Stimulated activated CD8-positive, alpha-beta memory T cell treated with anti-CD3 and anti-CD28 coated beads, Interleukin-15, amount 100 ng/mL, for 24 hours (primary cell): ENCODE measurements around the gene VPS13D.

Experiments used
- DNase-seq: peaks from one replicate; pipeline ENCODE4 v3.0.0-alpha.2; 2020; ENCODE audit warnings: low read depth

VPS13D gene

DNA sequence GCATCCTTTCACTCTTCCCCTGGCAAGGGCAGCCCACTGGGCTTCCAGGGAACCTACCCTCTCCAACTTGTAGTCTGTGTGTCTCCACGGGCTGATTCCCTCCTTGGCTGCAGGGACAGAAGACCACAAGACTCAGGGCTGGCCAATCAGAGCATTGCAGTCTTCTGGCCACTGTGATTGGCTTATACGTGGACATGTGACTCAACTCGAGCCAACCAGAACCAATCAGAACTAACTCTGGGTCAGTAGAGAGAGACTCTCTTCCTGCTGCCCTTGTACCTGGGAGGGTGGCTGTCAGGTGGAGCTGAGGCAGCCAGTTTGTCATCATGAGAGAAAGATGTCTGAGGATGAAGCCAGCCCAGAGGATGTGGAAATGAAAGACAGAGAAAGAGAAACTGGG, 324.1 kb downstream of the VPS13D start:
- no peak for DNase-seq

DNA sequence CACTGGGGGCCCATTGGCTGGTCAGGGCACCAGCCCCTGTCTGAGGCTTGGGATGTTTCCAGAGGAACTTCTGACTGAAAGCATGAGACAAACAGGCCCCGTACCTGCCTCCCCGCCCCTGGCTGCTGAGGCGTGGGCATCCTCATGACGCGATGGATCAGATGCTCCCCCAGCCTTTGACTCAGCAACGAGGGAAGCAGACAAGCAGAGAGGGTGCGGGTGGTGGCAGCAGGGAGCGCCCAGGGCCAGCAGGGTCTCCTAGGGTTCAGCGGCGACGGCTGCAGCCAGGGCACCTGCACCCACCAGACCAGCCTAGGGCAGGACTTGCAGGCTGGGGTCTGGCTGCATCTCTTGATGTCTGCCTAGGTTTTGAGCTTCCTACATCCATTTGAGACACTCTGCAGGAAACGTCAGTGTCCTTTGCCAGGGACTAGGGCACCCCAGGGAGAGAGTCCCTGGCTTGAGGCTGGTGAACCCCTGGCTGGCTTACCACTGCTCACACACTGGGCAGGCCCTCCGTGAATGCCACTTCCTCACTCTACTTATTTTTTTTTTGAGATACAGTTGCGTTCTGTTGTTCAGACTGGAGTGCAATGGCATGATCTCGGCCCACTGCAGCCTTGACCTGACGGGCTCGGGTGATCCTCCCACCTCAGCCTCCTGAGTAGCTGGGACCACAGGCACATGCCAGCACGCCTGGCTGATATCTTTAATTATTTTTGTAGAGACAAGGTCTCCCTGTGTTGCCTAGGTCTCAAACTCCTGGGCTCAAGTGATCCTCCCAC, 324.9 kb downstream of the VPS13D start:
- DNase-seq = no peak

DNA sequence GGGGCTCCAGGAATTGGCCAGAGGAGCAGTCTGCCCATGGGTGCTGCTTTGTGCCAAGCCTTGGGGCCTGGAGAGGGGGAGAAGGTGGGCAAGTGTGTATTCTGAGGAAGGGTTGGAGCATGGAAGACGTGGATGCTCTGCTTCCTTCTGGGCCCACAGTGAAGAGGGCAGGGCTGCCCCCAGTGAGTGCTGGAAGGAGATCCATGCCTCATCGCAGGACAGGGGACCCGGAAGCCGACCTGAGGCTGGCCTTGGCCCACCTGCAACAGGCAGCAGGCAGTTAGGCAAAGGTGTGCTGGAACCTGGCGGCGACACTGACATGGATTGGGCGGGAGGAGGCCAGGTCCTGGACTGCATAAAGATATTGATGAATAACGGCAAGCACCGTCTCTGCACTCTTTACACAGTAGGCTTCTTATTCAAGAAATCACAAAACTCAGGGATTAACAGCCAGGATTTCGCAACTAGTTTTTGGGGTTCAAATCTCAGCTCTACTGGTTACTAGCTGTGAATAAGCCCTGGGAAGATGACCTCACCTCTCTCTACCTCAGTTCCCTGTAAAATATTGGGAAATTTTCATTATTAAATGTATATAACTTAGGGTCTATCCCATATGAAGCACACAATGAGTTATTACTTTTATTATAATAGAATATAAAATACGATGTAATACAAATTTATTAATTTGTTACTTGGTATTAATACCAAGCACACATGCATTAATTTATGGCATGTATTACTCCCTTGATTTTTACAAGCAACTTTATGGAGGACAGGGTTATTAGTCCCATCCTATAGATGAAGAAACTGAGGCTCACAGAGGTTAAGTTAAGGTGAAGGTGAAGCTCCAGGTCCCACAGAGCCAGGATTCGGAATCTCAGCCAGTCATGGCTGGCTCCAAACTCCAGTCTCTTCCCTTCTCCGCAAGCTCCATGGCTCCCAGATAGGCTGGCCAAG, 325.9 kb downstream of the VPS13D start:
- no peak for DNase-seq

DNA sequence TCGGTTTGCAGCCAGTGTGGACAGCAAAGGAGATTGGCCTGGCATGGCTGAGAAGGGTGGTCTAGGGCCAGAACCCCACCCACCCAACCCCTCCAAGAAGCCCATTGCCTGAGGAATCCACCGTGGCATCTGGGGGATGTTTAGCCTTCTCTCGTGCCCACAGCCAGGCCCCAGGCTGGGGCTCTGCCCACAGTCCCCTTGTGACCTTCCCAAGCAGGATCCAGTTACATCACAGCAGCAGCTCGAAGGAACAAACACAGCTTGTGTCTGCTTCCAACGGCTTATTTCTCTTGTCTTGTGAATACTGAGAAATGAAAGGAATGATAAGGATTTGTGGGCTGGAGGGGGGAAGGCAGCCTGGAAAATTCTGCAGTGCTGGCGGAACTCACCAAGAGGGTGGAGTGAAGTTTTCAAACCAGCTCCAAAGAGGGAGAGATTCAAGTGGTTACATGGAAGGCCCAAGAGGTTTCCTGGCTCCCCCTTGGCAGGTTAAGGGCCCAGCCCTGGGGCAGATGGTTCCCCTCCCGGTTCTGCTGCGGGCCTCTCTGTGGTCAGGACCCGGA, 326.6 kb downstream of the VPS13D start:
- no peak for DNase-seq

DNA sequence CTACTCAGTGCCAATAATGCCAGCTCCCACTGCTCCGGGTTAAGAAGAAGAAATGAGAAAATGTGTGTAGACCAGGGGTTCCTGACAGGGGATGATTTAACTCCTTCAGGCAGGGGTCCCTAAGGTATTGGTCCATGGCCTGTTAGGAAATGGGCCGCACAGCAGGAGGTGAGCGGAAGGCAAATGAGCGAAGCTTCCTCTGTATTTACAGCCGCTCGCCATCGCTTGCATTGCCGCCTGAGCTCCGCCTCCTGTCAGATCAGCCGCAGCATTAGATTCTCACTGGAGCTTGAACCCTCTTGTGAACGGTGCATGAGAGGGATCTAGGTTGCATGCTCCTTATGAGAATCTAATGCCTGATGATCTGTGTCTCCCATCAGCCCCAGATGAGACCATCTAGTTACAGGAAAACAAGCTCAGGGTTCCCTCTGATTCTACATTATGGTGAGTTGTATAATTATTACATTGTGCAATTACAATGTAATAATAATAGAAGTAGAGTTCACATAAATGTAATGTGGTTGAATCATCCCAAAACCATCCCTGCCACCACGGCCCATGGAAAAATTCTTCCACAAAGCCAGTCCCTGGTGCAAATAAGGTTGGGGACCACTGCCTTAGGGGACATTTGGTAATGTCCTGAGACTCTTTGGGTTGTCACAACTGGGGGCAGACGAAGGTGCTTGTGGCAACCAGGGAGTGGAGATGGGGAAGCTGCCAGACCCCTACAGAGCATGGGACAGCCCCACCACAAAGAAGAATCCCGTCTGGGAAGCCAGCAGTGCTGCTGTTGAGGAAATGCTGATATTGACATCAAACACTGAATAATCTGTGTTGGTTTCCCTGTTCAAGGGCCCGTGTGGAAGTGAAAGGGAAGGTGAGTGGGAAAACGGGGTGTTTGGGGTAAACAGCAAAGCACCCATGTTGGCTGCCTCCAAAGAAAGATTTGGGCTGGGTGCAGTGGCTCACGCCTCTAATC, 327.4 kb downstream of the VPS13D start:
- DNase-seq = no peak

DNA sequence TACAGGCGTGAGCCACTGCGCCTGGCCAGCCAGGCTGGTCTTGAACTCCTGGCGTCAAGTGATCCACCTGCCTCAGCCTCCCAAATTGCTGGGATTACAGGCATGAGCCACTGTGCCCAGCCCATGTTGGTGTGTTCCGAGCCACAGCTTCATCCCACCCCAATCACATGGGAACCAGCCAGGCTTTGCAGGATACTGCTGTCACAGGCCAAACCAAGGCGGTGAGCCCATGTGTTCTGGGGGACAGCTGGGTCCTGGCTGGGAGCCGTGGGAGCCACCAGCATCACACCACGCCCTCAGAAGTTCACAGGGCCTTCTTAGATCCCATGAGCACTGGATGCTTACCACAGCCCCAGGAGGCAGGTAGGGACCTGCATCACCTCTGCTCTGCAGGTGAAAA, 331.3 kb downstream of the VPS13D start:
- DNase-seq = no peak
